AG09309 (cell line): ENCODE measurements around the gene C1orf105.

Source experiments
- DNase-seq: peaks from one replicate; pipeline ENCODE4 v3.0.0-alpha.2; 2010; ENCODE audit warnings: low read depth
- H3K4me3 ChIP-seq: 2 replicates; pipeline ENCODE4 v1.5.1; 2011; ENCODE audit warnings: mild to moderate bottlenecking, low read depth, low read length, moderate library complexity; ENCODE audit not compliant: control insufficient read depth
- TF ChIP-seq, protein P1 (sequence below): IDR thresholded peaks from 2 replicates; pipeline ENCODE4 v1.5.1; 2011; ENCODE audit warnings: mild to moderate bottlenecking, low read depth, low read length, inconsistent platforms; ENCODE audit not compliant: insufficient read depth, control insufficient read depth; ENCODE audit errors: missing control alignments

The C1orf105 gene

DNA sequence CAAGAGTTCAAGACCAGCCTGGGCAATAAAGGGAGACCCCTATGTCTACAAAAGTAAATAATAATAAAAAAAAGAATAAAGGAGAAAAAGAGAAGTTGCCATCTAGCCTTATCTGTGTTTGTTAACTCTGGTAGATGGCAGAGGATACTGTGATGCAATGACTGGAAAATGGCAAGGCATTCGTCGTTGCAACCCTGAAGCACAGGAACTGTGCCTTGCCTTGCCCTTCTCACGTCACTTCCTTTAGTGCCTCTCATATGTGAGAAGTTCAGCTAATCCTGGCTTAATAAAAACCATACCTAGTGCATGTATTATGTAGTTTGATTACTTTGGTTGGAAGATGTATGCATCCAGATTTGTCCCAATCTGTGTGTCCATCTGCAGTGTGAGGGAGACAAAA is 49.2 kb downstream of the C1orf105 start:
- no peak for DNase-seq
- TF ChIP-seq, protein P1, sequence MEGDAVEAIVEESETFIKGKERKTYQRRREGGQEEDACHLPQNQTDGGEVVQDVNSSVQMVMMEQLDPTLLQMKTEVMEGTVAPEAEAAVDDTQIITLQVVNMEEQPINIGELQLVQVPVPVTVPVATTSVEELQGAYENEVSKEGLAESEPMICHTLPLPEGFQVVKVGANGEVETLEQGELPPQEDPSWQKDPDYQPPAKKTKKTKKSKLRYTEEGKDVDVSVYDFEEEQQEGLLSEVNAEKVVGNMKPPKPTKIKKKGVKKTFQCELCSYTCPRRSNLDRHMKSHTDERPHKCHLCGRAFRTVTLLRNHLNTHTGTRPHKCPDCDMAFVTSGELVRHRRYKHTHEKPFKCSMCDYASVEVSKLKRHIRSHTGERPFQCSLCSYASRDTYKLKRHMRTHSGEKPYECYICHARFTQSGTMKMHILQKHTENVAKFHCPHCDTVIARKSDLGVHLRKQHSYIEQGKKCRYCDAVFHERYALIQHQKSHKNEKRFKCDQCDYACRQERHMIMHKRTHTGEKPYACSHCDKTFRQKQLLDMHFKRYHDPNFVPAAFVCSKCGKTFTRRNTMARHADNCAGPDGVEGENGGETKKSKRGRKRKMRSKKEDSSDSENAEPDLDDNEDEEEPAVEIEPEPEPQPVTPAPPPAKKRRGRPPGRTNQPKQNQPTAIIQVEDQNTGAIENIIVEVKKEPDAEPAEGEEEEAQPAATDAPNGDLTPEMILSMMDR = no peak
- no peak overlapping the region for H3K4me3 ChIP-seq

- no peak overlapping the region for H3K4me3 ChIP-seq
- DNase-seq = no peak
- TF ChIP-seq, protein P1 = no peak
These were observed 49.7 kb downstream of the C1orf105 start for GRCh38 chr1:172470149-172470548.

GRCh38 chr1:172471666-172472065 is 51.2 kb downstream of the C1orf105 start:
- TF ChIP-seq, protein P1 = no peak
- no peak for DNase-seq
- no peak overlapping the region for H3K4me3 ChIP-seq

- TF ChIP-seq, protein P1 = no peak
- DNase-seq = no peak
- H3K4me3 ChIP-seq = no peak overlapping the region
These were observed 52.0 kb downstream of the C1orf105 start for GRCh38 chr1:172472495-172472894.

DNA sequence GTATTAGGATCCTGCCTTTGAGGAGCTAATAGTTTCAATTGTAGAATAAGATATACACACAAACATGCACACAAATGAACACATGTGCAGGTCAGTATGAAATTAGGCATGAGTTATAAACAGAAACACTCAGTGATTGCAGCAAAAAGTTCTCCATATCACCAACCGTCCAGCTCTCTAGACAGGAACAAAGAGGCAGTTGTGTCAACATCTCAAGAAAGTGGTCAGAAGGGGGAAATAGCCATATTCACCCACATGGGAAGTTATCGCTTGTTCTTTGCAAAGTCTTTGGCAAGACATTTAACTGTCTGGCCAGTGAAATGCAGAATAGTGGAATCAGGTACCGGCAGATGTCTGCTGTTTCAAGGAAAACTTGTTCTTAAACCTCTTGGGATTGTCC is 52.8 kb downstream of the C1orf105 start:
- no peak overlapping the region for H3K4me3 ChIP-seq
- TF ChIP-seq, protein P1 = no peak
- no peak for DNase-seq

DNA sequence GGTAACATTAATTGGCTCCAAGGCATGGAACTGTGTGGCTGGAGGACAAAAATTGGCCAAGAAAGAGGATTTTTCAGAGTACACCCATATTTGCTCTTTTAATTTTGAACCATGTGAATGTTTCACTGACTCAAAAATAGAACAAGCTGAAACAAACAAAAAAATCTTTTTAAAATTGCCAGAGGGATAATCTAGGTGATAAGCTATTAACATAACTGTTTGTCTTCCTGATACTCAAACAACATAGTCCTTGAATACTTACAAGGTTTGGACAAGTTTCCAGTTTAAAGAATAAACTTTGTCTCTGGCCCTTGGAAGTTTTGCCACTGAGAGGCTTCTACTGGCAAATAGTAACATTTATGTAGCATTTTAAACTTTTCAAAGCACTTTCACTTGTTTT is 53.4 kb downstream of the C1orf105 start:
- H3K4me3 ChIP-seq = no peak overlapping the region
- no peak for DNase-seq

More for the DNA sequence above, 53.4 kb downstream of the C1orf105 start:
- TF ChIP-seq, protein P1 = no peak
